Stimulated activated CD4-positive, alpha-beta T cell treated with anti-CD3 and anti-CD28 coated beads, Interleukin-2, amount 100 ng/mL, for 48 hours (primary cell): ENCODE results near the gene PTGIS.
"Not testable (repeated sequence)": the region's sequence is repeated elsewhere in the genome, so short reads cannot be mapped to it uniquely, and the experiment has no call there.

Experiments
- DNase-seq, 2 donors: peaks; one replicate each; pipeline ENCODE4 v3.0.0-alpha.2; 2020

Gene PTGIS

GRCh38 chr20:49578436-49578835 is 10.5 kb upstream of the PTGIS start:
- DNase-seq = no peak

GRCh38 chr20:49575551-49576060 is 7.7 kb upstream of the PTGIS start:
- no peak for DNase-seq

GRCh38 chr20:49573900-49574416 is 6.0 kb upstream of the PTGIS start:
- DNase-seq = no peak

- no peak for DNase-seq
These were observed 4.9 kb upstream of the PTGIS start for GRCh38 chr20:49572857-49573256.

- no peak for DNase-seq
These were observed 3.6 kb upstream of the PTGIS start for GRCh38 chr20:49571553-49571835.

- no peak for DNase-seq
These were observed 3.1 kb upstream of the PTGIS start for GRCh38 chr20:49570828-49571552.

- no peak for DNase-seq
These were observed 2.4 kb upstream of the PTGIS start for GRCh38 chr20:49570161-49570827.

GRCh38 chr20:49569411-49570115 is 1.6 kb upstream of the PTGIS start:
- DNase-seq = no peak

GRCh38 chr20:49568278-49569151 is 578 bp upstream of the PTGIS start:
- DNase-seq = no peak

- DNase-seq = no peak
These were observed 1.3 kb downstream of the PTGIS start for GRCh38 chr20:49566401-49567364.

GRCh38 chr20:49564991-49565390 is 2.9 kb downstream of the PTGIS start:
- DNase-seq = not testable (repeated sequence)

GRCh38 chr20:49563015-49563980 is 4.6 kb downstream of the PTGIS start:
- no peak for DNase-seq

- DNase-seq = no peak
These were observed 5.5 kb downstream of the PTGIS start for GRCh38 chr20:49562311-49563014.

- DNase-seq = no peak
These were observed 6.1 kb downstream of the PTGIS start for GRCh38 chr20:49561806-49562205.

- no peak for DNase-seq
These were observed 6.7 kb downstream of the PTGIS start for GRCh38 chr20:49561256-49561655.

GRCh38 chr20:49560646-49561045 is 7.3 kb downstream of the PTGIS start:
- no peak for DNase-seq

- DNase-seq = no peak
These were observed 7.8 kb downstream of the PTGIS start for GRCh38 chr20:49560186-49560585.

- DNase-seq = no peak
These were observed 8.4 kb downstream of the PTGIS start for GRCh38 chr20:49559411-49560081.

GRCh38 chr20:49558826-49559225 is 9.1 kb downstream of the PTGIS start:
- DNase-seq = no peak
